ENCODE data around the gene ZSCAN5A.

GRCh38 chr19:56177564-56178243, 136.9 kb downstream of the ZSCAN5A start:
- TF ChIP-seq CTCF (conservative IDR thresholded peaks at IDR 0.05; ENCODE audit: low read length): no peak
- TF ChIP-seq EZH2phosphoT487 (IDR thresholded peaks at IDR 0.05; ENCODE audit: borderline replicate concordance, low read depth, low read length): no peak

Measured in OCI-LY7 (cell line).